ENCODE data around the gene RNF121.
A peak's percentile ranks its signal among the peaks of the same experiment; 100 is the strongest.

Gene RNF121

DNA sequence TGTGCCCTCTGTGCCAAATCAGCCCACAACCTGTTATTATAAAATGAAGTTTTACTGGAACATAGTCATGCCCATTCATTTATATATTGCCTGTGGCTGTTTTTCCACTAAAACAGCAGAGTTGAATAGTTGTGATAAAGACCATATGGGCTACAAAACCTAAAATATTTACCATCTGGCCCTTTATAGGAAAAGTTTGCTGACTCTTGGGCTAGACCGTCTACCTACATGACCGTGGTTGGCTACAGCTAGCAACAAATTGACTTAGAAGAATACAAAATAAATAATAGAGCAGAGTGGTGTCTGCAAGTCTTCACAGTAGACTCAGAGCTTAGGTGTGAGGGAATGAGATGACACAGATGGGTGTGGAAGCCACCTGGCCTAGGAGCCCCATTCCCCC lies 58.7 kb downstream of the RNF121 start:
- DNase-seq: no peak

GRCh38 chr11:71988050-71988449 lies 59.2 kb downstream of the RNF121 start:
- no peak for DNase-seq

DNA sequence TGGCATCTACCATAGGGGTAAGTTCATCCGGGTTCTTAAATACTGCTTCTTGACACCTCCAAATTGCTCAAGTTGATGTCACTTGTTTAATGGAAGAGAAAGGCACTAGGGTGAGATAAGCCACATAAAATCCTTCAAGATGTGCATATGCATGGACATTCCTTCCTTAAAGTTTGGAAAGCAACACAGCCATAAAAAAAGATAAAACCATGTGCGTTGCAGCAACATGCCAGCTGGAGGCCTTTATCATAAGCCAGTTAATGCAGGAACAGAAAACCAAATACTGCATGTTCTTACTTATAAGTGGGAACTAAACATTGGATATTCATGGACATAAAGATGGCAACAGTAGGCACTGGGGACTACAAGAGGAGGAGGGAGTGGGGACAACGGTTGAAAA lies 61.9 kb downstream of the RNF121 start:
- no peak for DNase-seq

- DNase-seq: peak in 1 of 56 donors; percentile 45
Measured at GRCh38 chr11:71991494-71991893, 62.6 kb downstream of the RNF121 start.

- DNase-seq: no peak
Measured at GRCh38 chr11:71992136-71992730, 63.4 kb downstream of the RNF121 start.

DNA sequence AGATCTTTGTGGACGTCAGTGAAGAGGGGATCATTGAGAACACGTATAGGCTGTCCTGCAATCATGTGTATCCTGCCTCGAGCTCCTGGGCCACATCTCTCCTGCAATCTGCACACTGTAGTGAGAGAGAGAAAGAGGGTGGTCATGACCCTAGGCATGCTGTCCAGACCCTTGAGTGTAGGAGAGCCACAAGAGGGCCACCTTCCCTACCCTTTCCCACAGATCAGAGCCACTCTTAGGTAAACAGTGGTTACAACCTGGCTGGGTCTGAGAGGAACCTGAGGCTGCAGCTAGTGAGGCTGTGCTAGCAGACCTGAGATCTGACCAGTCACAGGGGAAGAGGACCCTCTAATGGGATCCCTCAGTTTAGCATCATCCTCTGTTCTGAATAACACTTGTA lies 65.9 kb downstream of the RNF121 start:
- no peak for DNase-seq

DNA sequence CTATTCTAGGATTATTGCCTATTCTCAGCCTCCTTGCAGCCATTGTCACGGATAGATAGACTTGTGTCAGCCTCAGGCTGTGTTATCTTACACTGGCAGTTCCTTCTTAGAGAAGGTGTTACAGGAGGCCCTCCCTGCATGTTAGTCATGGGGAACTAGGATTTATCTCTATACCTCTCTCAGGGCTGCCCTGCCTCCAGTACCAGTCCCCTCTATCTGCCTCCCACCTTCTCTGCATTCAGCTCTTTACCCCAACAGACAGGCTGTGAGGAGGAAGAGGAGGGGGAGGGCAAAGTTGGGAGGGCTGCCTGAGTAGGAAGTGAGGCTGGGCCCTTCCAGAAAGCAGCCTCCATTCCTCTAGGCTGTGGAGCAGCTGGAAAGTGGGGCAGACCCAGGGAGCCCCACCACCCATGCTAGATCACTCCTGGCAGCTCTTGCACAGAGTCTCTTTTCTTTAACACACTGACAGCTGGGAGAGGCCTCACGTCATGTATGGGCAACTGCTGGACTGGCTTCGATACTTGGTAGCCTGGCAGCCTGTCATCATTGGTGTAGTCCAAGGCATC lies 67.0 kb downstream of the RNF121 start:
- peak in 1 of 56 donors; percentile 43 for DNase-seq

GRCh38 chr11:71996517-71996916 lies 67.7 kb downstream of the RNF121 start:
- DNase-seq: no peak

DNA sequence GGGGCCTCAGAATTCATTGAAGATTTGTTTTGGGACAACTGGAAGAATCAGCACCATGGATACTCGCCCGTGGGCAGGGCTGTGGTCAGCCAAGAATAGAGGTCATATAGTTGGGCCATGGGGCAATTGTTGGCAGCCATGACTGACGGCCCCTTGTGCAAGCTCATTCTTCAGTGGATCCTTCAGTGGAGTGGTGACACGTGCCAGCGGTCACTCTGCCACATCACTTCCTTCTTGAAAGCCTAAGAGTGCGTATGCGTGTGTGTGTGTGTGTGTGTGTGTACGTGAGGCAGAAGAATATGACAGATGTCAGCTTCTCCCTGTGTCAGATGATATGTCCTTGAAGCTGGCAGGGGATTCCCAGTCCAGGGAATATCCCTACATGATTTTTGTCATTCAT lies 68.1 kb downstream of the RNF121 start:
- DNase-seq: no peak

DNA sequence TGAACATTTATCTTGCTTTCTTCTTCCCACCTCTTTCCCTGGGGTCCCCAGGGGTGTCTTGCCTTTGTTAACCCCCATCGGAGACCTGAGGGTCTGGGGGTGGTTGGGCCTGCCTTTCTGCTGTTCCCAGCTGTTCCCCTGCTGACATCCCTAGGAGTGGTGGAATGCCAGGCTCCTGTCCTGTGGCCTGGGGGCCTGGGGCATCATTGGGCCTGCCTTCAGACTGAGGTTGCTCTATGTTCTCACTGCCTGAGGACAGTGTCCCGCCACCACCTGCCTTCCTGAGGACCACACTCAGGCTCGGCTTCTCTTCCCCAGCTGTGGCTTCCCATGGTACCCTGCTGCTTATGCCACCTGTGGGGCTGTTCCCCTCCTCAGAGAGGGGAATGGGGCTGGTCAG lies 68.7 kb downstream of the RNF121 start:
- no peak for DNase-seq

DNA sequence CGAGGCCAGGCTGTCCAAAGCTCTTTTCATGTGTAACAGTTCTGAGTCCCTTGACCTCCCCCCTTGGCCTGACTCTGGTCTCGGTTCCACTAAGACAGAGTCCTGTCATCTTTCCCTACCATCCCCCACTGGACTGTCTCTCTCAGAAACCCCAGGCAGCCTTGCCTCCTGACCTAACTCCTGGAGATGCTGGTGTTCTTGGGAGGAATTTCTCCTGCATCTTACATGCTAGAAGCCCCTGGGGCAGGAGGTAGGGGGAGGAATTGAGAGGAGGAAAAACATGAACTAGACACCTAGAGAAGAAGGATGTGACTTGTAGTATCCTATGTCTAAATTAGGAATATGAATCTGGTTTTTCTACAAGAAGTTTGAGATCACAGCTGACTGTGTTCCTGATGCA lies 69.2 kb downstream of the RNF121 start:
- no peak for DNase-seq

DNA sequence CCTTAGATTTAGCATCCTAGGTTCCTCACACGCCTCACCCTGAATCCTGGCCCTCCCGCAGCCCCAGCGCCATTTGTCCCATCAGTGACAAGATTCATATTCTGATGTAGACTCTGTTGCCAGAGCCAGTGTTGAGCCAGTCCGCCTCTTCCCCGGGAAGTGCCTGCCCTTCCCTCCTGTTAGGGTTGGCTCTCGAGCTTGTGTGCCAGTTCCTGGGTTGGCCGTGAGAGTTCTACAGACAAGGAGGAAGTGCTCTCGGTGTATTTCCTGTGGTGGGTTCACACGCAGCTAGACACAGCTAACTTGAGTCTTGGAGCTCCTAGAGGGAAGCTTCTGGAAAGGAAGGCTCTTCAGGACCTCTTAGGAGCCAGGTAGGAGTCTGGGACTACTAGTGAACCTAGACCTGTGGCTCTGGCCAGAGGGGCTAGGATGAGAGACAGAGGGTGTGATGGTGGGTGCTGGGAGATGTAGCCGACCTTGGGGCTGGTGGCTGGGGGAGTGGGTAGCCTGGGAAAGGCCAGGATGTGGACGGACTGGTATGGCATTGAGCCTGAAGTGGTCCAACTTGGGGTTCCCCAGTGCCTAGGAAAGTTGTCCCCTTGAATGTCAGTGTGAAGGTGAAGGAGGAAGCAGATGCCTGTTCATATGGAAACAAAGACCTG lies 69.9 kb downstream of the RNF121 start, which contains the start of gene IL18BP:
TSS of gene IL18BP (plus strand) at position 261 of the 662 bp plus-strand sequence. CDS start 1,076 bp downstream, outside the sequence.
- peak in 3 of 56 donors; percentile 15 to 48 (median 31) for DNase-seq

DNA sequence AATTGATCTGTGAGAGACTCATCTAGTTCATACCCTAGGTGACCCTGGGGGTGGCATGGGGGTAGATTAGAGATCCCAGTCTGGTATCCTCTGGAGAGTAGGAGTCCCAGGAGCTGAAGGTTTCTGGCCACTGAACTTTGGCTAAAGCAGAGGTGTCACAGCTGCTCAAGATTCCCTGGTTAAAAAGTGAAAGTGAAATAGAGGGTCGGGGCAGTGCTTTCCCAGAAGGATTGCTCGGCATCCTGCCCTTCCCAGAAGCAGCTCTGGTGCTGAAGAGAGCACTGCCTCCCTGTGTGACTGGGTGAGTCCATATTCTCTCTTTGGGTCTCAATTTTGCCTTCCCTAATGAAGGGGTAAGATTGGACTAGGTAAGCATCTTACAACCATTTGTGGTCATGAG lies 70.5 kb downstream of the RNF121 start:
- DNase-seq: peak in 1 of 56 donors; percentile 37

DNA sequence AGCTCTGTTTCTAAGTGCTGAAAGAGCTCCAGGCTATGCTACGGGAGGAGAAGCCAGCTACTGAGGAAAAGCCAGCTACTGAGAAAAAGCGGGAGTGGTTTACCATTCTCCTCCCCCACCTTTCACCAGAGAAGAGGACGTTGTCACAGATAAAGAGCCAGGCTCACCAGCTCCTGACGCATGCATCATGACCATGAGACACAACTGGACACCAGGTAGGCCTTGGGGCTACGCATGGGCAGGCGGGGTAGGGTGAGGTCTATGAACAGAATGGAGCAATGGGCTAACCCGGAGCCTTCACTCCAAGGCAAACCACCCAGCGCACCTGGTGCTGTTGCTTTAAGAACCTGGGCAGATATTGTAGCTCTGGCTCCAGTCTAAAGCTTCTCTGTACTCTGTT lies 71.0 kb downstream of the RNF121 start:
- no peak for DNase-seq

DNA sequence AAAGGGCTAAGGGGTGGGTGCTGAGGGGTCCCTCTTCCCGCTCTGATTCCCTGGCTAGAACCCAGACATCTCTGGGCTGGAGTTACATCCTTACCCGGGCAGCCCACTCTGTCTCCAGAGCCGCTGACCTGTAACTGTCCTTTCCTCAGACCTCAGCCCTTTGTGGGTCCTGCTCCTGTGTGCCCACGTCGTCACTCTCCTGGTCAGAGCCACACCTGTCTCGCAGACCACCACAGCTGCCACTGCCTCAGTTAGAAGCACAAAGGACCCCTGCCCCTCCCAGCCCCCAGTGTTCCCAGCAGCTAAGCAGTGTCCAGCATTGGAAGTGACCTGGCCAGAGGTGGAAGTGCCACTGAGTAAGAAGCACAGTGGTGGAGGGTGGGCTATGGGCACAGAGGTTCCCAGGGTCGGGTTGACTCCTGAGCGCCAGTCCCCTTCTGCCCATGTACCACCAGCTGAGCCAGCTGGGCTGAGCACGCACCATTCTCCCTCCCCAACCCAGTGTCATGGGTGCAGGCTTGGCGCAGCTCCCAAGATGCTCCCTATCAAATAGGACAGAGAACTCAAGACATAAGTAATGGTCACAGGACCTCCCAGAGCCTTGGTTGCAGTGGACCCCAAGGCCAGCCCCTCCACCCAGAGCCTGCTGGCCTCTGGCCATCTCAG lies 71.5 kb downstream of the RNF121 start:
- DNase-seq: no peak

GRCh38 chr11:72001285-72001684 lies 72.4 kb downstream of the RNF121 start:
- DNase-seq: no peak

DNA sequence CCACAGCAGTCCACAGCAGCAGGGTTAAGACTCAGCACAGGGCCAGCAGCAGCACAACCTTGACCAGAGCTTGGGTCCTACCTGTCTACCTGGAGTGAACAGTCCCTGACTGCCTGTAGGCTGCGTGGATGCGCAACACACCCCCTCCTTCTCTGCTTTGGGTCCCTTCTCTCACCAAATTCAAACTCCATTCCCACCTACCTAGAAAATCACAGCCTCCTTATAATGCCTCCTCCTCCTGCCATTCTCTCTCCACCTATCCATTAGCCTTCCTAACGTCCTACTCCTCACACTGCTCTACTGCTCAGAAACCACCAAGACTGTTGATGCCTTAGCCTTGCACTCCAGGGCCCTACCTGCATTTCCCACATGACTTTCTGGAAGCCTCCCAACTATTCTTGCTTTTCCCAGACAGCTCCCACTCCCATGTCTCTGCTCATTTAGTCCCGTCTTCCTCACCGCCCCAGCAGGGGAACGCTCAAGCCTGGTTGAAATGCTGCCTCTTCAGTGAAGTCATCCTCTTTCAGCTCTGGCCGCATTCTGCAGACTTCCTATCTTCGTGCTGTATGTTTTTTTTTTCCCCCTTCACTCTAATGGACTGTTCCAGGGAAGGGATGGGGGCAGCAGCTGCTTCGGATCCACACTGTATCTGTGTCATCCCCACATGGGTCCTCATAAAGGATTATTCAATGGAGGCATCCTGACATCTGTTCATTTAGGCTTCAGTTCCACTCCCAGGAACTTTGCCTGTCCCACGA lies 73.2 kb downstream of the RNF121 start:
- DNase-seq: no peak

- DNase-seq: no peak
Measured at GRCh38 chr11:72002841-72003775, 74.3 kb downstream of the RNF121 start.

DNA sequence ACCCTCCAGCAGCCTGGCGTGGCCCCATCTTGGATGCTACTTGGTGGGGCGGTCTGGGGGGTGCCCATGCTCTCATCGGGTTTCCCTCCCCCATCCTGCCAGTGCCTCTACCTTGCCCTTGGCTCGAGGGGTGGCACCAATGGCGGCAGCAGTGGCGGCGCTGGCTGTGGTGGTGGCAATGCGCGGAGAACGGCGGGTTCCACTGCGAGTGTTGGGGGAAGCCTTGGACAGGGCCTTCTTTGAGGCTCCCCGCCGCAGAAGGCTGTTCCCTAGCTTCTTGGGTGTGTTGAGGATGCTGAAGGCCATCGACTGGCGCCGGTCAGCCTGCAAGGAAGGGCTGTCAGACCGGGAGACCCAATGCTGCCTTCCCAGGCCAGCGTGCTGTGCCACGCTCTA lies 74.9 kb downstream of the RNF121 start:
- no peak for DNase-seq

Data from amygdala (tissue), 56 donors.